WERI-Rb-1 (cell line): ENCODE results near the gene ACSF3.

Experiments
- DNase-seq: peaks from one replicate; pipeline ENCODE4 v3.0.0-alpha.2; 2020
- H3K27ac ChIP-seq: fragments of 250-450 bp; sonication (Bioruptor Pico); 2 replicates; pipeline ENCODE4 v1.5.1; 2020; ENCODE audit warnings: mild to moderate bottlenecking, moderate library complexity
- H3K27me3 ChIP-seq: fragments of 250-450 bp; sonication (Bioruptor Pico); 2 replicates; pipeline ENCODE4 v1.5.1; 2021; ENCODE audit warnings: mild to moderate bottlenecking, low read depth, moderate library complexity; ENCODE audit not compliant: insufficient read depth, severe bottlenecking
- H3K36me3 ChIP-seq: fragments of 250-450 bp; sonication (Bioruptor Pico); 2 replicates; pipeline ENCODE4 v1.5.1; 2020; ENCODE audit warnings: mild to moderate bottlenecking, moderate library complexity
- H3K4me3 ChIP-seq: 2 replicates; pipeline ENCODE4 v1.5.1; 2011; ENCODE audit warnings: low read depth, mild to moderate bottlenecking, control low read depth, low read length
- H3K9me3 ChIP-seq: fragments of 250-450 bp; sonication (Bioruptor Pico); 2 replicates; pipeline ENCODE4 v1.5.1; 2021; ENCODE audit warnings: mild to moderate bottlenecking, moderate library complexity; ENCODE audit not compliant: severe bottlenecking
- TF ChIP-seq, protein P1 (sequence below): IDR thresholded peaks from 2 replicates; pipeline ENCODE4 v1.5.1; 2011; ENCODE audit warnings: low read depth, mild to moderate bottlenecking, control low read depth, inconsistent platforms, low read length

The ACSF3 gene

DNA sequence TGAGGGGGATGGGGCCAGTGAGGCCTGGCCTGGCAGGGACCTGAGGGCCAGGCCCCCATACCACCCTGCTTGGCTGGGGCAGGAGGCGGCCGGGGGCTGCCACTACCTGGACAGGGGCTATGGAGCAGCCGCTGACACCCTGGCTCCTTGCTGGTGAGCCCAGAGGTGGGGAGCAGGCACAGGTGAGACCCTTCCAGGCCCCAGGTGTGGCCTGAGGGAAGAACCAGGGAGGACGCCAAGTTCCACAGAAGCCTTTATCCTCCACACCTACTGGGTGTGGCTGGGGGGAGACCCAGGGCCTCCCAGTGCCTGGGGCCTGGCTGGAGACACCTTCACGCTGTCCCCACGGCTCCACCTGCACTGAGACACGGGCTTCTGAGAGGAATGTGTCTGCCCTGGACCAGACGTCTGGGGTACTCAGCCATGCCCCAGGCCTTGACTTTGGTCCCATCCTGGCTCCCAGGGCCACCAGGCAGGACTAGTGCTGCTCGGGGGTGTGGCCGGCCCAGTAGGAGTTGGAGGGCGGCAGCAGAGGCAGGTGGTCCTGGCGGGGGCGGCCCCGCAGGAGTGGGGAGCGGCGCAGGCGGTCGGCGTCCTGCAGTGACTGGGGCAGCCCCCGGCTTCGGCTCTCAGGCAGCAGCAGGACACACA lies 102.0 kb downstream of the ACSF3 start:
- Histone ChIP-seq H3K27ac (no peak overlapping the region), H3K4me3 (no peak overlapping the region), H3K36me3 (no peaks in the 10 kb centered on the region), H3K9me3 (no peaks in the 10 kb centered on the region), H3K27me3 (no peaks in the 10 kb centered on the region)
- TF ChIP-seq, protein P1, sequence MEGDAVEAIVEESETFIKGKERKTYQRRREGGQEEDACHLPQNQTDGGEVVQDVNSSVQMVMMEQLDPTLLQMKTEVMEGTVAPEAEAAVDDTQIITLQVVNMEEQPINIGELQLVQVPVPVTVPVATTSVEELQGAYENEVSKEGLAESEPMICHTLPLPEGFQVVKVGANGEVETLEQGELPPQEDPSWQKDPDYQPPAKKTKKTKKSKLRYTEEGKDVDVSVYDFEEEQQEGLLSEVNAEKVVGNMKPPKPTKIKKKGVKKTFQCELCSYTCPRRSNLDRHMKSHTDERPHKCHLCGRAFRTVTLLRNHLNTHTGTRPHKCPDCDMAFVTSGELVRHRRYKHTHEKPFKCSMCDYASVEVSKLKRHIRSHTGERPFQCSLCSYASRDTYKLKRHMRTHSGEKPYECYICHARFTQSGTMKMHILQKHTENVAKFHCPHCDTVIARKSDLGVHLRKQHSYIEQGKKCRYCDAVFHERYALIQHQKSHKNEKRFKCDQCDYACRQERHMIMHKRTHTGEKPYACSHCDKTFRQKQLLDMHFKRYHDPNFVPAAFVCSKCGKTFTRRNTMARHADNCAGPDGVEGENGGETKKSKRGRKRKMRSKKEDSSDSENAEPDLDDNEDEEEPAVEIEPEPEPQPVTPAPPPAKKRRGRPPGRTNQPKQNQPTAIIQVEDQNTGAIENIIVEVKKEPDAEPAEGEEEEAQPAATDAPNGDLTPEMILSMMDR, result no peak
- DNase-seq, result no peak

GRCh38 chr16:89197033-89197632 lies 103.5 kb downstream of the ACSF3 start:
- H3K36me3 ChIP-seq, result no peaks in the 10 kb centered on the region
- no peaks in the 10 kb centered on the region for H3K9me3 ChIP-seq
- TF ChIP-seq, protein P1, result no peak
- H3K27me3 ChIP-seq, result no peaks in the 10 kb centered on the region
- no peak for DNase-seq
- H3K27ac ChIP-seq, result no peak overlapping the region
- no peak overlapping the region for H3K4me3 ChIP-seq

DNA sequence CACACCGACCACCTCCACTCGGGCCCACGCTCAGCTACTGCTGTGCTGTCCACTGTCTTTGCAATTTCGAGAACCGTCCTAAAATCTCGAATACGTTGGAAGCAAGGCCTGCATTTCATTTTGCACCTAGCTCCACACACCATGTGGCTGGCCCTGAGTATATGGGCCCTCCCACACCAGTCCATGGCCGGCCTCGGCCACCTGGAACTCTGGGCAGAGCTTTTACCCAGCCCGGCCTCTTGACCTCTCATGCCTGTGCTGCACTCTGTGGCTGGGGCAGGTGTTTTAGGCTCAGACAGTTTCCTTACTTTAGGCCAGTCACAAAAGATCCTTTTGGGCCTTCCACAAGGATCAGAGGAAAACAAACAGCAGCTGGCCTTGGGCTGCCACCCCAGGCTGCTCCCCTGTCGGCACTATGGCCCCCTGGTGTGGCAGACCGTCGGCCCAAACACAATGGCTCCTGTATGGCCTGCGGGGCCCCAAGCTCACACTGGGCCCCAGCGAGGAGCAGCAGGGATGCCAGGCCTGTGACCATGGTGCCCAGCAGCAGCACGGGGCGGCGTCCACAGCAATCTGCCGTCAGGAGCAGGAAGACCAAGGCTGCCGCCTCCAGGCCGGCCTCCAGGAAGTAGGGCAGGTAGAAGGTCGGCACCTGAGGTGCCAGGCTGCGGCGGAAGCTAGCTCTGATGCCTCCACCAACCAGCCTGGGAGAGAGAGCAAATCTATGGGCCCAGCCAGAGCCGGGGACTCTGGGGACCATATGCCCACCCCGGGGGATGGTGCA lies 104.2 kb downstream of the ACSF3 start:
- Histone ChIP-seq H3K27ac (no peak overlapping the region), H3K4me3 (no peak overlapping the region), H3K27me3 (no peaks in the 10 kb centered on the region), H3K9me3 (no peaks in the 10 kb centered on the region), H3K36me3 (no peaks in the 10 kb centered on the region)
- TF ChIP-seq, protein P1, result no peak
- DNase-seq, result no peak

DNA sequence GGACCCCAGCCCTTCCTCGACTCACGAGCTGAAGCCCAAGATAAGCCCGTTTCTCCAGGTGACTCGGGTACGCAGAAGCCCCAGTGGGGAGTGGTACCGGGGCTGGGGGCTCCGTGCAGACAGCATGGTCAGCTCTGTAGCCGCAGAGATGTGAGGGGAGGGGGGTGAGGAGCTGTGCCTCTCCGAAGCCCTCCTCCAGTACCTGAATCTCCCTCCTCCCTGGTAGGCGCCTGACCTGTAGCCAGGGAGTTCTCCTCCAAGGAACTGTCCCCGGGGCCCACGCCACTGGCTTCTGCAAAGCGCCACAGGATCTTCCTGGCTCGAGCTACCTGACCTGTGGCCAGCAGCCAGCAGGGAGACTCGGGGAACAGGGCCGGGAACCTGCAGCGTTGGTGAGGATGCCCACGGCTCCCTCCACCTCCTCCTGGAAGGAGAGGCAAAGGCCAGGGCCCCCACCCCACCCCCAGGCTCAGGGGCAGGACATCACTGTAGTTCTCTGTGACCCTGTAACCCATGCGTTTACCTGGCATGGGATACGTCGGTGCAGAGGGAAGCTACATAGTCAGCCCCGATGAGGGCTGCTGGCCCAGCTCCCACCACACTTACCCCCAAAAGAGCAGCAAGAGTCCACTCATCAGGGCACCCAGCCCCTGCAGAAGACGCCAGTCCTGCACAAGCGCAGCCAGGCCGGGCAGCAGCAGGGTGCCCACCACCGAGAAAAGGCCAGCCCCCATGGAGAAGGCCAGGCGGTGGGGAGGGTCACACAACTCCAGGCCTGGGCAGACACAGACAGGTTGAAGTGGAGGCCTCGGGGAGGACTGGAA lies 105.0 kb downstream of the ACSF3 start:
- Histone ChIP-seq H3K27ac (no peak overlapping the region), H3K9me3 (no peaks in the 10 kb centered on the region), H3K4me3 (no peak overlapping the region), H3K36me3 (no peaks in the 10 kb centered on the region), H3K27me3 (no peaks in the 10 kb centered on the region)
- DNase-seq, result no peak
- TF ChIP-seq, protein P1, result no peak

- no peak for DNase-seq
- Histone ChIP-seq H3K36me3 (no peaks in the 10 kb centered on the region), H3K9me3 (no peaks in the 10 kb centered on the region), H3K27ac (no peak overlapping the region), H3K4me3 (no peak overlapping the region), H3K27me3 (no peaks in the 10 kb centered on the region)
- TF ChIP-seq, protein P1, result no peak
These were observed 105.8 kb downstream of the ACSF3 start for GRCh38 chr16:89199241-89200123.
